ENCODE results near the gene SMIM3.

Gene SMIM3

GRCh38 chr5:150757087-150757649 lies 21.4 kb upstream of the SMIM3 start:
- peak overlapping the region; percentile 82 for H3K4me3 ChIP-seq (ENCODE audit: low read depth, low read length)
- peak; percentile 2 for DNase-seq (ENCODE audit: low read depth)
- TF ChIP-seq POLR2A (IDR thresholded peaks at IDR 0.05; ENCODE audit: extremely low read depth, insufficient read length) (no peak), MYC (IDR thresholded peaks at IDR 0.05; ENCODE audit: low read depth, low read length) (no peak), CTCF (IDR thresholded peaks at IDR 0.05; ENCODE audit: low read depth, low read length) (no peak), MAX (IDR thresholded peaks at IDR 0.05; ENCODE audit: low read depth, low read length) (no peak)

GRCh38 chr5:150758203-150758530 lies 20.4 kb upstream of the SMIM3 start:
- no peak for DNase-seq (ENCODE audit: low read depth)
- TF ChIP-seq MYC (IDR thresholded peaks at IDR 0.05; ENCODE audit: low read depth, low read length) (no peak), POLR2A (IDR thresholded peaks at IDR 0.05; ENCODE audit: extremely low read depth, insufficient read length) (no peak), CTCF (IDR thresholded peaks at IDR 0.05; ENCODE audit: low read depth, low read length) (no peak), MAX (IDR thresholded peaks at IDR 0.05; ENCODE audit: low read depth, low read length) (no peak)
- H3K4me3 ChIP-seq (ENCODE audit: low read depth, low read length): peak overlapping the region; percentile 82

GRCh38 chr5:150758531-150759333 lies 19.8 kb upstream of the SMIM3 start, which contains the start of gene DCTN4:
Gene DCTN4 (minus strand): TSS chr5:150759017. CDS start chr5:150758993, 24 bp downstream.
- DNase-seq (ENCODE audit: low read depth): peak; percentile 98
- peak; percentile 79 for TF ChIP-seq MYC (IDR thresholded peaks at IDR 0.05; ENCODE audit: low read depth, low read length)
- TF ChIP-seq CTCF (IDR thresholded peaks at IDR 0.05; ENCODE audit: low read depth, low read length): no peak
- peak; percentile 95 for TF ChIP-seq MAX (IDR thresholded peaks at IDR 0.05; ENCODE audit: low read depth, low read length)
- peak; percentile 78 for TF ChIP-seq POLR2A (IDR thresholded peaks at IDR 0.05; ENCODE audit: extremely low read depth, insufficient read length)
- peak within 1 kb of the TSS; percentile 82 for H3K4me3 ChIP-seq (ENCODE audit: low read depth, low read length)

- no peak for DNase-seq (ENCODE audit: low read depth)
- peak overlapping the region; percentile 82 for H3K4me3 ChIP-seq (ENCODE audit: low read depth, low read length)
- TF ChIP-seq CTCF (IDR thresholded peaks at IDR 0.05; ENCODE audit: low read depth, low read length) (no peak), MAX (IDR thresholded peaks at IDR 0.05; ENCODE audit: low read depth, low read length) (no peak), POLR2A (IDR thresholded peaks at IDR 0.05; ENCODE audit: extremely low read depth, insufficient read length) (no peak), MYC (IDR thresholded peaks at IDR 0.05; ENCODE audit: low read depth, low read length) (no peak)
These were observed 19.3 kb upstream of the SMIM3 start for GRCh38 chr5:150759334-150759583.

GRCh38 chr5:150762211-150762610 lies 16.3 kb upstream of the SMIM3 start:
- H3K4me3 ChIP-seq (ENCODE audit: low read depth, low read length): peak overlapping the region; percentile 29
- peak; percentile 92 for DNase-seq (ENCODE audit: low read depth)
- TF ChIP-seq POLR2A (IDR thresholded peaks at IDR 0.05; ENCODE audit: extremely low read depth, insufficient read length): no peak
- 0 out of 2 replicates have a peak, but pooled peaks have one; percentile 35 for TF ChIP-seq MAX (IDR thresholded peaks at IDR 0.05; ENCODE audit: low read depth, low read length)

- DNase-seq (ENCODE audit: low read depth): peak; percentile 98
- H3K4me3 ChIP-seq (ENCODE audit: low read depth, low read length): peak overlapping the region; percentile 29
- no peak for TF ChIP-seq CTCF (IDR thresholded peaks at IDR 0.05; ENCODE audit: low read depth, low read length)
- TF ChIP-seq MAX (IDR thresholded peaks at IDR 0.05; ENCODE audit: low read depth, low read length): no peak
- TF ChIP-seq POLR2A (IDR thresholded peaks at IDR 0.05; ENCODE audit: extremely low read depth, insufficient read length): no peak
- TF ChIP-seq MYC (IDR thresholded peaks at IDR 0.05; ENCODE audit: low read depth, low read length): no peak
These were observed 15.4 kb upstream of the SMIM3 start for GRCh38 chr5:150763023-150763769.

All from NB4 (cell line).